Choroid plexus epithelial cell (primary cell): Measurements from ENCODE around the gene USH1G.

ENCODE experiments used
- DNase-seq: peaks from one replicate; pipeline ENCODE4 v3.0.0-alpha.2; 2010; ENCODE audit warnings: low read depth
- H3K4me3 ChIP-seq: 2 replicates; pipeline ENCODE4 v1.5.1; 2011; ENCODE audit warnings: low read depth, mild to moderate bottlenecking, control low read depth, low read length, moderate library complexity
- CTCF ChIP-seq: conservative IDR thresholded peaks from 2 replicates; pipeline ENCODE4 v1.5.1; 2011; ENCODE audit warnings: low read depth, mild to moderate bottlenecking, control low read depth, inconsistent platforms, low read length, moderate library complexity

Gene USH1G

GRCh38 chr17:74952431-74953133 is 29.5 kb upstream of the USH1G start:
- H3K4me3 ChIP-seq = no peak overlapping the region
- DNase-seq = no peak
- TF ChIP-seq CTCF = no peak

- DNase-seq = no peak
- no peak overlapping the region for H3K4me3 ChIP-seq
- no peak for TF ChIP-seq CTCF
Observed at GRCh38 chr17:74951680-74952421, 28.8 kb upstream of the USH1G start.

GRCh38 chr17:74951065-74951464 is 28.0 kb upstream of the USH1G start:
- DNase-seq = no peak
- no peak overlapping the region for H3K4me3 ChIP-seq
- TF ChIP-seq CTCF = no peak

- no peak overlapping the region for H3K4me3 ChIP-seq
- no peak for TF ChIP-seq CTCF
- DNase-seq = no peak
Observed at GRCh38 chr17:74950207-74950606, 27.2 kb upstream of the USH1G start.

GRCh38 chr17:74949455-74950115 is 26.5 kb upstream of the USH1G start:
- no peak overlapping the region for H3K4me3 ChIP-seq
- no peak for TF ChIP-seq CTCF
- no peak for DNase-seq

- TF ChIP-seq CTCF = no peak
- no peak for DNase-seq
- H3K4me3 ChIP-seq = no peak overlapping the region
Observed at GRCh38 chr17:74947041-74947754, 24.1 kb upstream of the USH1G start.
